Measurements from ENCODE around the gene COL12A1. TPM values are rescaled to one million over a fixed set of nuclear protein-coding genes. Genes with fewer than 3 reads are reported as not detected.

COL12A1 gene
- total RNA-seq, 1 experiment from 2014 or later = 0.96 TPM

GRCh38 chr6:75149240-75149639 is 56.6 kb downstream of the COL12A1 start:
- Histone ChIP-seq H2BK12ac (ENCODE audit: insufficient read length, low read depth, low read length) (no peak overlapping the region), H2BK120ac (ENCODE audit: low read depth, low read length, poor library complexity, severe bottlenecking) (no peak overlapping the region), H3K18ac (ENCODE audit: insufficient read length, low read depth, low read length) (no peak overlapping the region), H3K23me2 (ENCODE audit: insufficient read length, low read depth, low read length, poor library complexity, severe bottlenecking) (no peaks in the 10 kb centered on the region), H2BK15ac (ENCODE audit: low read depth, low read length) (no peak overlapping the region), H3K27me3 (ENCODE audit: insufficient read depth, low read length) (no peaks in the 10 kb centered on the region), H4K91ac (ENCODE audit: insufficient read length, low read depth, low read length) (no peak overlapping the region), H3K56ac (ENCODE audit: insufficient read length, low read depth, low read length) (no peak overlapping the region), H2AK5ac (ENCODE audit: insufficient read length, low read length) (no peak overlapping the region), H4K8ac (replicated peaks; ENCODE audit: insufficient read length, low read depth, low read length) (no peak overlapping the region), H3K4me1 (ENCODE audit: insufficient read depth, low read length) (no peaks in the 10 kb centered on the region), H3K79me2 (ENCODE audit: insufficient read depth, low read length) (no peaks in the 10 kb centered on the region), H3K4ac (ENCODE audit: low read depth, low read length) (no peak overlapping the region), H4K5ac (ENCODE audit: insufficient read length, low read depth, low read length) (no peak overlapping the region), H3K9me3 (ENCODE audit: control insufficient read depth, low read depth, low read length) (no peaks in the 10 kb centered on the region), H2AFZ (ENCODE audit: low read length) (no peak overlapping the region), H3K79me1 (ENCODE audit: insufficient read depth, low read depth, low read length, poor library complexity, severe bottlenecking) (no peaks in the 10 kb centered on the region), H3K14ac (ENCODE audit: insufficient read depth, low read length) (no peak overlapping the region), H4K20me1 (ENCODE audit: control insufficient read depth, insufficient read depth, insufficient read length) (no peaks in the 10 kb centered on the region), H3T11ph (ENCODE audit: low read length) (no peak overlapping the region), H2BK20ac (ENCODE audit: low read depth, low read length, poor library complexity, severe bottlenecking) (no peak overlapping the region), H3K27ac (ENCODE audit: insufficient read length, low read depth, low read length) (no peak overlapping the region), H3K9ac (ENCODE audit: extremely low read depth, insufficient read length, low read length) (no peak overlapping the region), H3K23ac (ENCODE audit: insufficient read length, low read depth, low read length) (no peak overlapping the region), H2BK5ac (ENCODE audit: insufficient read length, low read length) (no peak overlapping the region), H3K4me2 (ENCODE audit: insufficient read depth, insufficient read length, low read length) (no peak overlapping the region)
- Mint-ChIP-seq H3K27ac (no peak overlapping the region), H3K27me3 (ENCODE audit: low read depth) (no peaks in the 10 kb centered on the region), H3K4me1 (no peaks in the 10 kb centered on the region), H3K36me3 (ENCODE audit: insufficient read depth in 1 of 3, low read depth in 3 of 3) (no peaks in the 10 kb centered on the region), H3K4me3 (no peak overlapping the region), H3K9me3 (no peaks in the 10 kb centered on the region)
- no CpG with 5 or more reads among the region's 1 CpG for WGBS (ENCODE audit: extremely low coverage, insufficient read length, low lambda C conversion rate)
- no peak for DNase-seq
- TF ChIP-seq, protein P1, sequence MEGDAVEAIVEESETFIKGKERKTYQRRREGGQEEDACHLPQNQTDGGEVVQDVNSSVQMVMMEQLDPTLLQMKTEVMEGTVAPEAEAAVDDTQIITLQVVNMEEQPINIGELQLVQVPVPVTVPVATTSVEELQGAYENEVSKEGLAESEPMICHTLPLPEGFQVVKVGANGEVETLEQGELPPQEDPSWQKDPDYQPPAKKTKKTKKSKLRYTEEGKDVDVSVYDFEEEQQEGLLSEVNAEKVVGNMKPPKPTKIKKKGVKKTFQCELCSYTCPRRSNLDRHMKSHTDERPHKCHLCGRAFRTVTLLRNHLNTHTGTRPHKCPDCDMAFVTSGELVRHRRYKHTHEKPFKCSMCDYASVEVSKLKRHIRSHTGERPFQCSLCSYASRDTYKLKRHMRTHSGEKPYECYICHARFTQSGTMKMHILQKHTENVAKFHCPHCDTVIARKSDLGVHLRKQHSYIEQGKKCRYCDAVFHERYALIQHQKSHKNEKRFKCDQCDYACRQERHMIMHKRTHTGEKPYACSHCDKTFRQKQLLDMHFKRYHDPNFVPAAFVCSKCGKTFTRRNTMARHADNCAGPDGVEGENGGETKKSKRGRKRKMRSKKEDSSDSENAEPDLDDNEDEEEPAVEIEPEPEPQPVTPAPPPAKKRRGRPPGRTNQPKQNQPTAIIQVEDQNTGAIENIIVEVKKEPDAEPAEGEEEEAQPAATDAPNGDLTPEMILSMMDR (conservative IDR thresholded peaks at IDR 0.05) = no peak

All from H9 (cell line).